ENCODE results near the gene DCLK1. TPM values are rescaled to one million over a fixed set of nuclear protein-coding genes. Genes with fewer than 3 reads are reported as not detected.

The DCLK1 gene
- total and polyA plus RNA-seq, 8 donors, result 0.67 to 10.1 (median 1.7) TPM

DNA sequence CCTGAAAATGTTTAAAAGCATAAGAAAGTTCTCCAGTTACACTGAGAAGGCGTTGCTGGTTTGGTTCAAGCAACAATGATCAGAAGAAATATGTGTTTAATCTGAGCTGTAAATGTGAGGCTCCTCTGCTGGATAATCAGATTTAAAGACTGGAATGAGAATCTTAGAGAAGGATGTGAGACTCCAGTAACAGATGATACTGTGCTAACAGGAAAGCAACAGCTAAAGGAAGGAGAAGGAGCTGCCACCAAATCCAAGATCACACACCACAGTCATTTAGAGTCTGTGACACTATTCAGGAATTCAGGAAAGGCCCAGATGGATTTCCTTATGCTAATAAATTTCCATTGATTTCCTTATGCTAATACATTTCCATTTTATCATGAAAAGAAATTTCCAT is 16.9 kb downstream of the DCLK1 start:
- Histone ChIP-seq H3K9me3 (no peaks in the 10 kb centered on the region), H3K27me3 (no peaks in the 10 kb centered on the region), H3K27ac (no peak overlapping the region), H3K36me3 (no peaks in the 10 kb centered on the region), H3K4me1 (no peaks in the 10 kb centered on the region), H3K4me3 (no peak overlapping the region)
- FAIRE-seq, result no peak
- intact Hi-C loops (cut with DNase I), result no loop called here
- DNase-seq, result no peak
- TF ChIP-seq, protein P1, sequence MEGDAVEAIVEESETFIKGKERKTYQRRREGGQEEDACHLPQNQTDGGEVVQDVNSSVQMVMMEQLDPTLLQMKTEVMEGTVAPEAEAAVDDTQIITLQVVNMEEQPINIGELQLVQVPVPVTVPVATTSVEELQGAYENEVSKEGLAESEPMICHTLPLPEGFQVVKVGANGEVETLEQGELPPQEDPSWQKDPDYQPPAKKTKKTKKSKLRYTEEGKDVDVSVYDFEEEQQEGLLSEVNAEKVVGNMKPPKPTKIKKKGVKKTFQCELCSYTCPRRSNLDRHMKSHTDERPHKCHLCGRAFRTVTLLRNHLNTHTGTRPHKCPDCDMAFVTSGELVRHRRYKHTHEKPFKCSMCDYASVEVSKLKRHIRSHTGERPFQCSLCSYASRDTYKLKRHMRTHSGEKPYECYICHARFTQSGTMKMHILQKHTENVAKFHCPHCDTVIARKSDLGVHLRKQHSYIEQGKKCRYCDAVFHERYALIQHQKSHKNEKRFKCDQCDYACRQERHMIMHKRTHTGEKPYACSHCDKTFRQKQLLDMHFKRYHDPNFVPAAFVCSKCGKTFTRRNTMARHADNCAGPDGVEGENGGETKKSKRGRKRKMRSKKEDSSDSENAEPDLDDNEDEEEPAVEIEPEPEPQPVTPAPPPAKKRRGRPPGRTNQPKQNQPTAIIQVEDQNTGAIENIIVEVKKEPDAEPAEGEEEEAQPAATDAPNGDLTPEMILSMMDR (IDR thresholded peaks at IDR 0.05), result no peak
- no peak for ATAC-seq
- WGBS, 2 donors, result 83 to 88% methylated on average over 1 of the region's 1 CpG

DNA sequence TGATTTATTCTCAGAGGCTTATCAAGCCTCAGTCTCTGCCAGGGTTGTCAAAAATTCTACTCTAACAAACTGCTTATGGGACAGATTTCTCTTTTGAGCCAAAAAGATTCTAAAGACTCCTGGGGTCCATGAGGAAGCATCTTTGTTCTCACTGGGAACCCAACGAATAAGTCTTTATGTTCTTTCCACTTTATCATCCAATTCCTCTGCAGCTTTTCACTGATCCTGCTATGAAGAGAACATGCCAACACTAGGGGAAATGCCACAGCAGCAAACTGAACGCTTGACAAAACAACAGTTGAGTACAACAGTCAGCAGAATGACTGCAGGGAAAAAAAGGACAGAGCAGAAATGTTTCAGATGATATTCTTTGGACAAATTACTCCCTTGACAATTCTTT is 22.2 kb downstream of the DCLK1 start:
- intact Hi-C loops (cut with DNase I), result no loop called here
- Histone ChIP-seq H3K36me3 (no peaks in the 10 kb centered on the region), H3K4me3 (no peak overlapping the region), H3K9me3 (no peaks in the 10 kb centered on the region), H3K27ac (no peak overlapping the region), H3K4me1 (no peaks in the 10 kb centered on the region), H3K27me3 (no peaks in the 10 kb centered on the region)
- TF ChIP-seq, protein P1 (IDR thresholded peaks at IDR 0.05), result no peak
- ATAC-seq (no peak), FAIRE-seq (no peak), DNase-seq (no peak)
- whole genome bisulfite sequencing, 2 donors, result 58 to 59% methylated on average over 2 of the region's 2 CpGs

DNA sequence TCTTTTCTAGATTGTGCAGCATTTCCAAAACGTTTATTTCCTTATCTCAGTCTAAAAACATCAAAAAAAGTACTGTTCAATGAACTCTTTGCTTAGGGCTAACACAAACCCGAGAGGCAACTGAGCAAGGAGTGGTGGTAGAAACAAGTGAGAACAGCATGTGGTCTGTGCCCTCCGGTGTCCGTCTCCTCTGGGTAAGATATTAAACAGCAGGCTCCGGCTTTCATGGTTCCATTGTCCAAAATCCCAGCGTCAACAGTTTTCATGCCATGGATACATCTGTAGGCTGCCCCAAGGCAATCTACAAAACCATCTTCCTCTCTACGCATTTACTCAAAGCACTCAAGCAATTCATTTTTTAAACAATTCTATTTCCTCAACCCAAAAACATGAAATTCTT is 22.8 kb downstream of the DCLK1 start:
- no peak for DNase-seq

DNA sequence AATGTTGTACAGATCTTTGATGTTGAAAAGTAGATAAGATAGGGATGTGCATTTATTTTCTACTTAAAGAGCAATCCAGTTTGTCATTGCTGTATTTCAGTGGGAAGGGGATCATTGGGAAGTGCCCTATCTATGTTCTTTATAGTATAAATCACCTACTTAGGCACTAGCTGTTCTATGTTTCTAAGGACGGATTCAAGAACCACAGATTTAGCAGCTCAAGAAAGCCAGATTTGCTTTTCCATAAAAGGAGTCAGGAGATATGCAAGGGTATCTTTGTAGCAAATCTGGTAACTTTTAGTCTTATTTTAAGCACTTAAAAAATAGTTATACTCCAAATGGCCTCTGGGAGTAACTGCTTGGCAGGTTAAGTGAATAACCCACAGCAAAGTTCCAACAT is 23.7 kb downstream of the DCLK1 start:
- no peak overlapping the region for H3K27ac ChIP-seq
- TF ChIP-seq, protein P1 (IDR thresholded peaks at IDR 0.05), result no peak
- H3K36me3 ChIP-seq, result no peaks in the 10 kb centered on the region
- no peak for FAIRE-seq
- no peaks in the 10 kb centered on the region for H3K27me3 ChIP-seq
- H3K9me3 ChIP-seq, result no peaks in the 10 kb centered on the region
- ATAC-seq, result no peak
- H3K4me1 ChIP-seq, result no peaks in the 10 kb centered on the region
- no peak for DNase-seq
- WGBS, 2 donors, result 69 to 72% methylated on average over 1 of the region's 1 CpG
- intact Hi-C loops (cut with DNase I), result no loop called here
- H3K4me3 ChIP-seq, result no peak overlapping the region

More for the DNA sequence above, 22.8 kb downstream of the DCLK1 start:
- TF ChIP-seq, protein P1 (IDR thresholded peaks at IDR 0.05), result no peak
- WGBS, 2 donors, result 71 to 73% methylated on average over 7 of the region's 7 CpGs
- intact Hi-C loops (cut with DNase I), result no loop called here
- Histone ChIP-seq H3K4me3 (no peak overlapping the region), H3K27ac (no peak overlapping the region), H3K27me3 (no peaks in the 10 kb centered on the region), H3K4me1 (no peaks in the 10 kb centered on the region), H3K9me3 (no peaks in the 10 kb centered on the region), H3K36me3 (no peaks in the 10 kb centered on the region)
- FAIRE-seq, result no peak
- ATAC-seq, result no peak

DNA sequence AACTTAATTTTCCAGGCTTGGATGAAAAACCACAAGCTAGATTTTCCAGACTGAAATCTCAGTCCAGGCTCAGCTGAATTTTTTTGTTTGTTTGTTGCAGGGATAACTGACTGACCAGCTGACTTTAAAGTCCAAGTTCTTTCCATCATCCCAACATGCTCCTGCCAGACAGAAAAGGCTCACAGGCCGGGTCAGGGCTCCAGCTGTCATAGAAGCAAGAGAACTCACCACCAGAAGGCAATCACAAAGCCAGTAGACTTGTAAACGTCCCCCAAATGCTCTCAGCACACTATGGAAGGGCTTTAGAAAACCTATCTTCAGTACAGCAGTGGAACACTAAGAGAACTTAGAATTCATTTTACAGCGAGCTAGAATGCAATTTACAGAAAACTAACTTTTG is 25.5 kb downstream of the DCLK1 start:
- TF ChIP-seq, protein P1 (IDR thresholded peaks at IDR 0.05), result no peak
- Histone ChIP-seq H3K9me3 (no peaks in the 10 kb centered on the region), H3K4me3 (no peak overlapping the region), H3K36me3 (no peaks in the 10 kb centered on the region), H3K27ac (no peak overlapping the region), H3K27me3 (no peaks in the 10 kb centered on the region), H3K4me1 (no peaks in the 10 kb centered on the region)
- DNase-seq, result no peak
- intact Hi-C loops (cut with DNase I), result no loop called here
- WGBS, 2 donors, result 44 to 52% methylated on average over 3 of the region's 3 CpGs
- ATAC-seq, result no peak
- FAIRE-seq, result no peak

All from pancreas (tissue), 10 donors.